Tibial artery (tissue), 4 donors: ENCODE measurements around the gene SCGB1D4.

ENCODE experiments used
- DNase-seq, 2 donors: peaks; one replicate each; pipeline ENCODE4 v3.0.0-alpha.2; 2019
- H3K27ac ChIP-seq, 2 donors: fragments of 200-600 bp; sonication (generic) in 1 of 2; 1 replicate in 1 of 2; 2 replicates in 1 of 2; pipeline ENCODE4 v1.5.1; 2018 to 2019; ENCODE audit warnings: mild to moderate bottlenecking in 1 of 2
- H3K27me3 ChIP-seq, 2 donors: fragments of 200-600 bp; sonication (generic) in 1 of 2; one replicate each; pipeline versions ENCODE4 v1.5.1 to v1.6.0; 2016 to 2019
- H3K36me3 ChIP-seq, 3 donors: fragments of 200-600 bp; sonication (generic) in 2 of 3; one replicate each; pipeline ENCODE4 v1.5.1; 2016 to 2019; ENCODE audit warnings: mild to moderate bottlenecking in 2 of 3
- H3K4me1 ChIP-seq, 4 donors: fragments of 200-600 bp; sonication (generic) in 2 of 4; 1 replicate in 3 of 4; 2 replicates in 1 of 4; pipeline ENCODE4 v1.5.1; 2016 to 2019
- H3K4me3 ChIP-seq, 2 donors: fragments of 200-600 bp; sonication (generic) in 1 of 2; 1 replicate in 1 of 2; 2 replicates in 1 of 2; pipeline ENCODE4 v1.5.1; 2018 to 2019; ENCODE audit warnings: mild to moderate bottlenecking in 2 of 2
- H3K9me3 ChIP-seq, 3 donors: fragments of 200-600 bp; sonication (generic) in 1 of 3; one replicate each; pipeline ENCODE4 v1.5.1; 2016 to 2019
- intact Hi-C: fragments of 100-400 bp; cut with DNase I; formaldehyde crosslinking; loops from one replicate; pipeline ENCODE4 v1.15.0; 2023; ENCODE audit warnings: low total_unique reads
- TF ChIP-seq, protein P1 (sequence below), 2 experiments: fragments of 200-600 bp in 1 of 2; fragments of 450-650 bp in 1 of 2; IDR thresholded peaks; one replicate each; pipeline ENCODE4 v1.5.1; 2017 to 2019; ENCODE audit warnings: antibody characterized with exemption in 2 of 2, mild to moderate bottlenecking in 1 of 2, moderate library complexity in 1 of 2

The SCGB1D4 gene

DNA sequence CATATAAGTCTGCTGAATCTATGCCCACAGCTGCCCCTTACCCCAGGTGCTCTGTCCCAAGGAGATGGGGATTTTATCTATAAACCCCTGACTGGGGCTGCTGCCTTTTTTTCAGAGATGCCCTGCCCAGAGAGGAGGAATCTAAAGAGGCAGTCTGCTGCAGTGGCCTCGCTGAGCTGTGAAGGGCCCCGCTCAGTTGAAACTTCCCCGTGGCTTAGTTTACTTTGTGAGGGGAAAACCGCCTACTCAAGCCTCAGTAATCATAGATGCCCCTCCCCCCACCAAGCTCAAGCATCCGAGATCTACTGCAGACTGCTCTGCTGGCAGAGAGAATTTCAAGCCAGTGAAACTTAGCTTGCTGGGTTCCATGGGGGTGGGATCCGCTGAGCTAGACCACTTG is 7.4 kb upstream of the SCGB1D4 start:
- peaks cover 0 to 14% of the 10 kb centered on the region in 2 donors for H3K27me3 ChIP-seq
- H3K4me3 ChIP-seq, result no peak overlapping the region
- H3K36me3 ChIP-seq, result no peaks in the 10 kb centered on the region
- no peak for DNase-seq
- TF ChIP-seq, protein P1, sequence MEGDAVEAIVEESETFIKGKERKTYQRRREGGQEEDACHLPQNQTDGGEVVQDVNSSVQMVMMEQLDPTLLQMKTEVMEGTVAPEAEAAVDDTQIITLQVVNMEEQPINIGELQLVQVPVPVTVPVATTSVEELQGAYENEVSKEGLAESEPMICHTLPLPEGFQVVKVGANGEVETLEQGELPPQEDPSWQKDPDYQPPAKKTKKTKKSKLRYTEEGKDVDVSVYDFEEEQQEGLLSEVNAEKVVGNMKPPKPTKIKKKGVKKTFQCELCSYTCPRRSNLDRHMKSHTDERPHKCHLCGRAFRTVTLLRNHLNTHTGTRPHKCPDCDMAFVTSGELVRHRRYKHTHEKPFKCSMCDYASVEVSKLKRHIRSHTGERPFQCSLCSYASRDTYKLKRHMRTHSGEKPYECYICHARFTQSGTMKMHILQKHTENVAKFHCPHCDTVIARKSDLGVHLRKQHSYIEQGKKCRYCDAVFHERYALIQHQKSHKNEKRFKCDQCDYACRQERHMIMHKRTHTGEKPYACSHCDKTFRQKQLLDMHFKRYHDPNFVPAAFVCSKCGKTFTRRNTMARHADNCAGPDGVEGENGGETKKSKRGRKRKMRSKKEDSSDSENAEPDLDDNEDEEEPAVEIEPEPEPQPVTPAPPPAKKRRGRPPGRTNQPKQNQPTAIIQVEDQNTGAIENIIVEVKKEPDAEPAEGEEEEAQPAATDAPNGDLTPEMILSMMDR (IDR thresholded peaks at IDR 0.05), result no peak
- H3K4me1 ChIP-seq, result peaks cover 0 to 2% (median 0%) of the 10 kb centered on the region in 4 donors
- no peaks in the 10 kb centered on the region for H3K9me3 ChIP-seq
- H3K27ac ChIP-seq, result no peak overlapping the region
- intact Hi-C loops, result no loop called here

DNA sequence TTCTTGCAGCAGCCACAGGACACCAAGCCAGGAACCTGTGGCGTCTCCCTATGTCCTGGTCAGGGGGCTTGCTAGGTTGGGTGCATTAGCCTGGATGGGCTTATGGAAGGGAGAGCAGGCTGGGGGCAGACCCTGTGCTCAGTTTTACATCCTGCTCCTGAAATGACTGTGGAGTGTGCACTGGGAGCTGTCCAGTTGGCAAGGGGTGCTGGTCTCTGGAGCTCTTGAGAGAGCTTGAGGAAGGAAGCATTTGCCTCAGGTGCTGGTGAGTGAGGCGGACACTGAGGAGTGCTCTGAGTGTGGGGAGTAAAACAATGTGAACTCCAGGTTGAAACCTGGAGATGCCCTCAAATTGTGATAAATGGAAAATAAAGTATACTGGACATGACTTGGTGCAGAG is 3.4 kb downstream of the SCGB1D4 start:
- DNase-seq, result no peak
- Histone ChIP-seq H3K9me3 (no peaks in the 10 kb centered on the region), H3K27ac (no peak overlapping the region), H3K4me1 (no peaks in the 10 kb centered on the region), H3K36me3 (no peaks in the 10 kb centered on the region), H3K4me3 (no peak overlapping the region), H3K27me3 (peaks cover 0 to 23% of the 10 kb centered on the region in 2 donors)
- TF ChIP-seq, protein P1 (IDR thresholded peaks at IDR 0.05), result no peak
- intact Hi-C loops, result no loop called here

DNA sequence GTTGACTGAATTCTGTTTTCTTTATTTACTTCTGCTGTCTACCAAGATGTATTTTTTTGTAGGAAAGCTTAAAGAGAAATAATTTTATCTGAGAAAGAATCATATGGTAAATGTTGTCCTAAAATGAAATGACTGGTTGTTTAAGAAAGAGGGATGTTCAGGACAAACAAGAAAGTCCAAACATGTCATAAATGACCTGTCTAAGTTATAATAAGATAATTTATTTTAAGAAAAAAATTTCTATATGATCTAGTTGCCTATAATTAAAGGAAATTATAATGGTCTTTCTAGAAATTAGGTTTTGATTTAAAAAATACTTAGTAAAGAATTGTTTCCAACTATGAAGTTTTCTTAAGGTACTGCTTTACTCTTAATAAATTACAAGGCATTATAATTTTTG is 18.4 kb downstream of the SCGB1D4 start:
- DNase-seq, result no peak
- no peak overlapping the region for H3K27ac ChIP-seq
- no peaks in the 10 kb centered on the region for H3K4me1 ChIP-seq
- intact Hi-C loops, result no loop called here
- TF ChIP-seq, protein P1 (IDR thresholded peaks at IDR 0.05), result no peak
- no peaks in the 10 kb centered on the region for H3K9me3 ChIP-seq
- H3K27me3 ChIP-seq, result no peaks in the 10 kb centered on the region
- H3K36me3 ChIP-seq, result no peaks in the 10 kb centered on the region
- no peak overlapping the region for H3K4me3 ChIP-seq

DNA sequence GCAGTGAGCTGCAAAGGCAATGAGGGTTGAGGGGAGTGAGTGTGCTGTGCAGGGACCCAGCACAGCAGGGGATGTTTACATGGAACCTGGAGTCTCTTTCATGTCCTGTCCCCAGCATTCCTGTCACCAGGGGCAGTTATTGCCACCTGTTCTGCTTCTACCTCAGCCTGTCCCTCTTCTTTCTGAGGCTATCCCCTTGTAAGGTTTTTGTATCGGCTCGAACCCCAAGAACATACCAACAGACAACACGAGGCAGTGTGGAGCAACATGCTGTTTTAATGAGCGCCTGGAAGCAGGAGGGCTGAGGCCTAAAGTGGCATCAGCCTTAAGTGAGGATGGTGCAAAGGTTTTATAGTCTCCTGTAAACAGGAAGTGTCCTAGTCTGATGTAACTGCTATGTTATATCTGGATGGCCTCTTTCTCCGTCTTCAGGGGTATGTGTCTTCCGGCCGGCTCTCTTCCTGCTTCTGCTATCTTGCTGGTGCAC is 25.0 kb downstream of the SCGB1D4 start:
- no peak for DNase-seq
- Histone ChIP-seq H3K27ac (no peak overlapping the region), H3K27me3 (peaks cover 0 to 12% of the 10 kb centered on the region in 2 donors), H3K36me3 (no peaks in the 10 kb centered on the region), H3K4me1 (no peaks in the 10 kb centered on the region), H3K4me3 (no peak overlapping the region), H3K9me3 (no peaks in the 10 kb centered on the region)
- intact Hi-C loops, result no loop called here
- TF ChIP-seq, protein P1 (IDR thresholded peaks at IDR 0.05), result no peak

DNA sequence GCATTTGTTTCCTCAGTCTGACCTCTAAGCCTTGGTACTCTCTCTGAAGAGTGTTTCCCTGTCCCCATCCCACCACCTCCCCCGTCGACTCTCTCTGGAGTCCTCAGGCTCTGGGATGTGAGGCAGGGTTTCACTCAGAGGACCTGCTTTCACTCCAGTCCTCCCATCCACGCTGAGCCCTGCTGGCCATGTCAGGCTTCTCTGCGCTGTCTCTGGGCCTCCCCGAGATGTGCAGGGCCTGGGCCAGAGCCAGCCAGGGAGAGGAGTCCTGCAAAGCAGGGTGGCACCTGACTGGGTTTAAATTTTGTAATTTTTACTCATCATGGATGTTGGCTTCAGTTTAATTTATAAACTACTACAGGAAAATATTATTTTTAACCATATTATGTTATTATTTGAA is 25.6 kb downstream of the SCGB1D4 start:
- intact Hi-C loops, result no loop called here
- TF ChIP-seq, protein P1 (IDR thresholded peaks at IDR 0.05), result no peak

More for the DNA sequence above, 25.6 kb downstream of the SCGB1D4 start:
- no peaks in the 10 kb centered on the region for H3K4me1 ChIP-seq
- no peak overlapping the region for H3K27ac ChIP-seq
- peaks cover 0 to 17% of the 10 kb centered on the region in 2 donors for H3K27me3 ChIP-seq
- H3K4me3 ChIP-seq, result no peak overlapping the region
- no peaks in the 10 kb centered on the region for H3K9me3 ChIP-seq
- DNase-seq, result no peak
- H3K36me3 ChIP-seq, result no peaks in the 10 kb centered on the region
